Measurements from ENCODE around the gene DHRS12.
A peak's percentile ranks its signal among the peaks of the same experiment; 100 is the strongest.

The DHRS12 gene

GRCh38 chr13:51811046-51811445 is 7.1 kb upstream of the DHRS12 start:
- no peak for DNase-seq

- no peak for DNase-seq
These were observed 4.8 kb upstream of the DHRS12 start for GRCh38 chr13:51808811-51809210.

GRCh38 chr13:51807041-51807440 is 3.1 kb upstream of the DHRS12 start:
- no peak for DNase-seq

- peak in 1 of 58 donors; percentile 8 for DNase-seq
These were observed 2.6 kb upstream of the DHRS12 start for GRCh38 chr13:51806566-51806965.

GRCh38 chr13:51805925-51806324 is 2.0 kb upstream of the DHRS12 start:
- DNase-seq, result no peak

- no peak for DNase-seq
These were observed 1.4 kb upstream of the DHRS12 start for GRCh38 chr13:51805313-51805712.

- DNase-seq, result peak in 30 of 58 donors; percentile 28 to 73 (median 48)
These were observed 571 bp upstream of the DHRS12 start for GRCh38 chr13:51804295-51805172.

- peak in 3 of 58 donors; percentile 29 to 55 (median 46) for DNase-seq
These were observed 1.1 kb downstream of the DHRS12 start for GRCh38 chr13:51802631-51803418.

GRCh38 chr13:51801631-51802099 is 2.3 kb downstream of the DHRS12 start:
- peak in 55 of 58 donors; percentile 4 to 84 (median 51) for DNase-seq

- DNase-seq, result peak in 3 of 58 donors; percentile 16 to 60 (median 58)
These were observed 3.5 kb downstream of the DHRS12 start for GRCh38 chr13:51800486-51800885.

GRCh38 chr13:51799261-51799660 is 4.7 kb downstream of the DHRS12 start:
- DNase-seq, result no peak

GRCh38 chr13:51797664-51798488 is 6.1 kb downstream of the DHRS12 start:
- DNase-seq, result peak in 31 of 58 donors; percentile 6 to 62 (median 17)

GRCh38 chr13:51796546-51796945 is 7.4 kb downstream of the DHRS12 start:
- DNase-seq, result no peak

GRCh38 chr13:51795419-51795818 is 8.5 kb downstream of the DHRS12 start:
- DNase-seq, result no peak

GRCh38 chr13:51794964-51795363 is 9.0 kb downstream of the DHRS12 start:
- DNase-seq, result no peak

GRCh38 chr13:51793570-51794271 is 10.2 kb downstream of the DHRS12 start:
- DNase-seq, result peak in 9 of 58 donors; percentile 10 to 49 (median 25)

GRCh38 chr13:51786425-51787265 is 17.3 kb downstream of the DHRS12 start:
- peak in 1 of 58 donors; percentile 60 for DNase-seq

GRCh38 chr13:51785712-51786424 is 18.1 kb downstream of the DHRS12 start:
- peak in 7 of 58 donors; percentile 18 to 72 (median 31) for DNase-seq

GRCh38 chr13:51784097-51784496 is 19.9 kb downstream of the DHRS12 start:
- DNase-seq, result no peak
